Stimulated activated CD4-positive, alpha-beta T cell treated with anti-CD3 and anti-CD28 coated beads, TNF-alpha, amount 100 ng/mL, for 48 hours (primary cell): ENCODE data around the gene LHFPL5.

Experiments
- DNase-seq, 3 donors: peaks; one replicate each; pipeline ENCODE4 v3.0.0-alpha.2; 2020; ENCODE audit warnings: low read depth in 3 of 3

LHFPL5 gene

GRCh38 chr6:35794536-35795452 lies 10.4 kb upstream of the LHFPL5 start:
- DNase-seq = no peak

- DNase-seq = no peak
These were observed 9.6 kb upstream of the LHFPL5 start for GRCh38 chr6:35795453-35796071.

DNA sequence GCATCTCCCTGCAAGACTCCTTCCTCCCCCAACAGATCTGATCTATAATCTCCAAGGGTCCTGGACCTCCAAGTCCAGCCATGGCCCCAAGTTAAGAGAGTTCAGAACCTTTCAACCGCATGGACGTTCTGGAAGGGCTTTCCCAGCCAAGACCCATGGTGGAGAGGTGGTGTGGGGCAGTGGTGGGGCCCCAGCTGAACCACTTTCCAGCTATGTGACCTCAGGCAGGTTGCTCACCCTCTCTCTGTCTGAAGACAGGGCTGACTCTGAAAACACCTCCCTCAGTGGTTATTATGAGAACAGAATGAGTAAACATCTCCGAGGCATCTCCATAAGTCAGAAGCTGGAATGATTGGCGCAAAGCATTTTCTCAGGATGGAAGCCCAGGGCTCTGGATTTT lies 8.9 kb upstream of the LHFPL5 start:
- no peak for DNase-seq

- no peak for DNase-seq
These were observed 7.2 kb upstream of the LHFPL5 start for GRCh38 chr6:35797837-35798526.

DNA sequence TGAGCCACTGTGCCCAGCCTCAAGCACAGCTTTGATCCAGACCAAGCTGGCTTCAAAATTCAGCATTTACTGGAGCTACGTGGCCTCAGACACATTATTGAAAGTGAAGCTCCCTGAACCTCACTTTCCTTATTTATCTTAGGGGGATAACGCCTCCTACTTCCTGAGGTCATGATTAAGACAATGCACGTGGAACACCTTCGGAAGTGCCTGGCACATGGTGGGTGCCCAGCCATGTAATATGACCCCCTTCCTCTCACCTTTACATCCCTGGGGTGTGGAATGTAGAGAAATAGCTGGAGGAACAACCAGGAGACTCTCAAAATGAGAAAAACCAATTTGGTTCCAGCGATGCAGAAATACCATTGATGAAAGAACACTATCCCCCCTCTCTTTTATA lies 6.4 kb upstream of the LHFPL5 start:
- DNase-seq = no peak

GRCh38 chr6:35801148-35801547 lies 4.0 kb upstream of the LHFPL5 start:
- DNase-seq = no peak

DNA sequence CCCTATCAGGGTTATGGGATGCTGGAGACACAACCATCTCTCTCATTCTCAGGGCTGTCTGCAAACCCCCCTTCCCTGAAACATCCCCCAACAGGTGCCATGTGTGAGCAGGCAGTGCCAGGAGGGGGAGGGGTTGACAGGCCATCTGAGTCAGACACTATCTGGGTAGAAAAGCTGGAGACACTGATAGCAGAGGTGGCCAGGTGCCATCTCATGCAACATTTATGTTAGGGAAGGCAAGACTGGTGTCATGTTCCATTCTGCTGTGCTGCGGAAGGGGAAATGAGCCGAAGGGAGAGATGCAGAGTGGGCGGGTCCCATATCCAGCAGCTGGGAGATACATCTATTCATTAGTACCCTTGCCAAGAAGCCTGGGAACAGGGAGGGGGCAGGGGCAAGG lies 3.5 kb downstream of the LHFPL5 start:
- DNase-seq = no peak

DNA sequence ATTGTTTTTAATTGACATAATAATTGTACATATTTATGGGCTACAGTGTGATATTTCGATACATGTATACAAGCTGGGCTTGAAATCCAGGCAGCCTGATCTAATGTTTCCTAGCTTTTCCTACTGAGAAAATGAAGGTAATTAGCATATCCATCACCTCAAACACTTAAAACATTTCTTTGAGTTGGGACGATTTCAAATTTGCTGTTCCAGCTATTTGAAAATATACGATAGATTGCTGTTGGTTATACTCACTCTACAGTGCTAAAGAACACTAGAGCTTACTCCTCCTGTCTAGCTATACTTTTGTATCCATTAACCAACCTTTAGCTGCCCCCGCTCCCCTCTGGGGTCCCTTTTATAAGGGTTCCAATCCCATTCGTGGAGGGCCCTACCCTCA lies 4.7 kb downstream of the LHFPL5 start:
- DNase-seq = no peak

DNA sequence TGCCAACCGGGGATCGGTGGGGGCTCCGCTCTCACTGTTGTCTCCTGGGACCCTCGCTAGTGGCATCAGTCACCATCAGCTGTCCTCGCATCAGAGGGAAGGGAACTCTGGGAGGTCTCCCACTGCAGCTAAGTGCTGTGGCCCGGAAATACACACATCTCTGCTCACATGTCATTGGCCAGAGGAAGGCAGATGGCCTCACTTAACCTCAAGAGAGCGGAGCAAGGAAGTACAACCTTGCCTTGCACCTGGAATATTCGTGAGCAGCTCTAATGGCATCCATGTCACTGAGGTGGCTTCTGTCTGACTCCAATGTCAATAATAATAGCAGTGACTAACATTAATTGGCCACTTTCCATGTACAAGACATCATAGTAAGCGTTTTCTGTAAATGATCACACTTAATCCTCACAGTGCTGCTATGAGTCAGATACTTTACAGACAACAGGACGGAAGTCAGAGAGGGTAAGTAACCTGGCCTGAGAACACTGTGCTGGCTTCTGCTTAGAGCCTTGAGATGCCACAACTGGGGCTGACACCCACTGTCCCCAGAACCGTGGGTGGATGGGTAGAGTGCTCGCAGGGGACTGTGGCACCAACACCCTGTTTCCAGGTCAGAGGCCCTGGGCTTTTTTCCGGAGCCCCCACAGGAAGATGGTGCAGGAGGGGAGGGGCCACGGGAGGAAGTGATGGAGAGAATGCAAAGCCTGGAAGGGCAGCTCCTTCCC lies 6.0 kb downstream of the LHFPL5 start:
- DNase-seq = no peak

DNA sequence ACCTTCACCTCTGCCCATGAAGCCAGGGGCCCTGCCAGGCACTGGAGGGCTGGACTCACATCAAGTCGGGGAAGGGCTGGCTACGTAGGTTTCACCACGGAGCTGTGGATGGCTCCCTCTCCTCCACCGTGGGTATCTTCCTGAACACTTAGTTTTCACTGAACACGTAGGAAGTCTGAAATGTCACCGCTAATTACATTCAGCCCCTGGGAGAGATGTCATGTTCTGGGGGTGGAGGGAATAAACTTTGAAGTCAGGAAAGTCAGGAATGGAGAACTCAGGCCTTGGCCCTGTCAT lies 6.5 kb downstream of the LHFPL5 start:
- DNase-seq = no peak

DNA sequence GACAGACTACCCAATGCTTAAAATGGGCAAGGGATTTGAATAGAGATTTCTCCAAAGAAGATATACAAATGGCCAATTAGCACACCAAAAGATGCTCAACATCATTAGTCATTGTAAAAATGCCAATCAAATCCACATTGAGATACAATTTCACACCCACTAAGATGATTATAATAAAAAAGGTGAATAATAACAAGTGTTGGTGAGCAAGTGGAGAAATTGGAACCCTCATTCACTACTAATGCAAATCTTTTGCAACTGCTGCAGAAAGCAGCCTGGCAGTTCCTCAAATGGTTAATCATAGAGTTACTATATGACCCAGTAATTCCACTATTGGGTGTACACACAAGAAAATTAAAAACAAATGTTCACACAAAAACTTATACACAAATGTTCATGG lies 12.4 kb downstream of the LHFPL5 start:
- DNase-seq = no peak

GRCh38 chr6:35823601-35824000 lies 18.4 kb downstream of the LHFPL5 start:
- DNase-seq = no peak

DNA sequence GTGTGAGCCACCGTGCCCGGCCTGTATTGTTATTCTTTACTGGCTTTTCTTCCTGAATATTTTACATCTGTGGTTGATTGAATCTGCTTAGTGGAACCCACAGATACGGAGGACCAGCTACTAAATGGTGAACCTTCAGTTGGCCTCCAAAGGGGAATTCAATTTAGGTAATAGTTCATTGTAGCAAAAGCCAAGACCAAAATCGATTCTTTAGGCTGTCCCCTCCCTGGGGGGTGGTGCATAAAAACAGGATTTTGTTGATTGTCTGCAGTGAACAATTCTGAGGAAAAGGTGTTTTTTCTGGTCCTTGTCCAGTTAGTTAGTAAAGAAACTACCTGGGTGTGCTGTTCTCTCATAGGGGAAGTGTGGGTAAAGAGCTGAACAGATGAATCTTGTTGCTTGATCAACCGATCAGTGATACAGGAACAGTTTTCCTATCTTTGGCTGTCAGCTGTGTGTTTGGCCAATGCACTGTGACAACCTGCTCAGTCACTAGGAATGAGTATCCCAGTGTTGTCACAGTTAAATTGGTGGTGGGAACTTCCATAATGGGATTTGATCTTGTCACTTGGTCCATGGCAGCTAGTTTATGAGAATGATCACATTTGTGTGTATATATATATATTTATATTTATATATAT lies 19.5 kb downstream of the LHFPL5 start:
- DNase-seq = no peak

DNA sequence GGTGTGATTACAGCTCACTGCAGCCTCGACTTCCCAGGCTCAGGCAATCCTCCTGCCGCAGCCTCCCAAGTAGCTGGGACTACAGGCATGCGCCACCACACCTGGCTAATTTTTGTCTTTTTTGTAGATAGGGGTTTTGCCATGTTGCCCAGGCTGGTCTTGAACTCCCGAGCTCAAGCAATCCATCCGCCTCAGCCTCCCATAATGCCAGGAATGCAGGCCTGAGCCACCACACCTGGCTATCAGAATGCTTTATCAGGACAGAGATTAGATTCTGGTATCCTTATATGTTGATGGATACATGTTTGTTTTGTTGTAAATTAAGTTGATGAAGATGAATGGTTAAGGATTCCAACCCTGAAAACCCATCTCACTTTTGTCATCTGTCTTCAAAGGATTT lies 24.2 kb downstream of the LHFPL5 start:
- DNase-seq = no peak

- no peak for DNase-seq
These were observed 26.3 kb downstream of the LHFPL5 start for GRCh38 chr6:35831257-35832007.

- no peak for DNase-seq
These were observed 28.4 kb downstream of the LHFPL5 start for GRCh38 chr6:35833536-35833935.

- no peak for DNase-seq
These were observed 33.9 kb downstream of the LHFPL5 start for GRCh38 chr6:35839019-35839418.

DNA sequence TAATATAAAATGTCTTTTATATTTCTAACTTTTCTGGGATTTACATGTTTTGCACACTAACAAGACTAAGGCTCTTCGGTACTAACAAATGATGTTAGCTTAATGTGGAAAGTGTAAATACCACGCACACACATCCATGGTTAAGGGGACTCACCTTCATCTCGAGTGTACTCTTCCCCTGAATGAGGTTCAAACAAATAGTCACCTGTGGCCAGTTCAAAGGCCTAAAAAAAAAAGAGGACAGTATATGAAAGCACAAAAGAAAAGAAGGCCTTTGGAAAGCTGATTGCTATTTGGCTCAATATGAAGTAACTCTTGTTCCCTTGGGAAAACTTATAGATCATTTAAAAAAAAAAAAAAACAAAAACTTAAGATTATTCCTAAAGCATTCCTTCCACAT lies 37.2 kb downstream of the LHFPL5 start:
- no peak for DNase-seq

GRCh38 chr6:35844290-35844689 lies 39.1 kb downstream of the LHFPL5 start:
- no peak for DNase-seq

- no peak for DNase-seq
These were observed 45.1 kb downstream of the LHFPL5 start for GRCh38 chr6:35850208-35850607.

- no peak for DNase-seq
These were observed 47.8 kb downstream of the LHFPL5 start for GRCh38 chr6:35852994-35853393.
